OCI-LY7 (cell line): ENCODE measurements around the gene KLHL13. TPM values are rescaled to one million over a fixed set of nuclear protein-coding genes. Genes with fewer than 3 reads are reported as not detected.

ENCODE experiments used
- Bru-seq: library from RNA; stranded (reverse); fragments of 400-500 nt; gene quantifications from one replicate; lab custom pipeline; 2021; lab: Mats Ljungman, UMichigan
- BruChase-seq, 2 experiments: library from RNA; stranded (reverse); fragments of 400-500 nt; gene quantifications; one replicate each; lab custom pipeline; 2021; lab: Mats Ljungman, UMichigan
- BruUV-seq: library from RNA; stranded (reverse); fragments of 400-500 nt; replicated peaks from 2 replicates; lab custom pipeline; 2021; lab: Mats Ljungman, UMichigan
- CTCF ChIA-PET: fragments of 300-600 bp; sonication (Branson Sonifier 250); formaldehyde crosslinking; loops from one replicate; lab custom pipeline; 2022; ENCODE audit warnings: antibody characterized with exemption; ENCODE audit not compliant: unreplicated experiment; lab: Charles Lee
- POLR2A ChIA-PET: fragments of 300-600 bp; sonication (Branson Sonifier 250); formaldehyde crosslinking; loops from one replicate; lab custom pipeline; 2022; ENCODE audit warnings: antibody characterized with exemption; lab: Charles Lee
- DNase-seq: peaks from one replicate; pipeline ENCODE4 v3.0.0-alpha.2; 2015; ENCODE audit warnings: low spot score
- H2AFZ ChIP-seq: fragments of 200-600 bp; sonication (generic), shearing (Covaris generic); 2 replicates; pipeline ENCODE4 v1.6.1; 2014; ENCODE audit warnings: mild to moderate bottlenecking, antibody characterized with exemption, low read length, moderate library complexity
- H3K27ac ChIP-seq: fragments of 200-600 bp; sonication (generic); 2 replicates; pipeline ENCODE4 v1.5.1; 2014; ENCODE audit warnings: mixed run types, low read depth, mild to moderate bottlenecking, moderate library complexity, low read length, inconsistent platforms; ENCODE audit not compliant: poor library complexity, severe bottlenecking
- H3K36me3 ChIP-seq: fragments of 200-600 bp; sonication (generic); 2 replicates; pipeline ENCODE4 v1.6.1; 2014; ENCODE audit warnings: mild to moderate bottlenecking, antibody characterized with exemption, low read length, moderate library complexity, mixed read lengths; ENCODE audit not compliant: insufficient read depth
- H3K4me1 ChIP-seq: fragments of 200-600 bp; sonication (generic); 2 replicates; pipeline ENCODE4 v1.5.1; 2014; ENCODE audit warnings: mild to moderate bottlenecking, low read length; ENCODE audit not compliant: insufficient read depth, poor library complexity, severe bottlenecking
- H3K4me2 ChIP-seq: fragments of 200-600 bp; sonication (generic); 2 replicates; pipeline ENCODE4 v1.6.1; 2014; ENCODE audit warnings: mild to moderate bottlenecking, low read length
- H3K4me3 ChIP-seq: fragments of 200-600 bp; sonication (generic); 2 replicates; pipeline ENCODE4 v1.5.1; 2014; ENCODE audit warnings: mild to moderate bottlenecking, low read depth, low read length; ENCODE audit not compliant: poor library complexity, severe bottlenecking
- H3K79me2 ChIP-seq: fragments of 200-600 bp; sonication (generic); 2 replicates; pipeline ENCODE4 v1.6.1; 2016; ENCODE audit warnings: low read depth, mild to moderate bottlenecking, low read length, moderate library complexity, mixed read lengths; ENCODE audit not compliant: insufficient read depth
- H3K9me2 ChIP-seq: fragments of 200-600 bp; sonication (generic); 2 replicates; pipeline ENCODE4 v1.6.1; 2016; ENCODE audit warnings: mild to moderate bottlenecking, low read length, mixed read lengths; ENCODE audit not compliant: insufficient read depth
- H3K9me3 ChIP-seq: fragments of 200-600 bp; sonication (generic); 2 replicates; pipeline ENCODE4 v1.6.1; 2014; ENCODE audit warnings: mild to moderate bottlenecking, mixed run types, low read length, mixed read lengths
- H4K20me1 ChIP-seq: fragments of 200-600 bp; sonication (generic); 2 replicates; pipeline ENCODE4 v1.6.1; 2014; ENCODE audit warnings: mild to moderate bottlenecking, antibody characterized with exemption, low read length, moderate library complexity, mixed read lengths; ENCODE audit not compliant: insufficient read depth
- CTCF ChIP-seq: fragments of 200-600 bp; sonication (generic); conservative IDR thresholded peaks from 2 replicates; pipeline ENCODE4 v1.5.1; 2014; ENCODE audit warnings: mild to moderate bottlenecking, antibody characterized with exemption, low read length, moderate library complexity, mixed read lengths
- EZH2phosphoT487 ChIP-seq: fragments of 200-600 bp; sonication (generic); IDR thresholded peaks from 2 replicates; pipeline ENCODE4 v1.6.1; 2018; ENCODE audit warnings: low read depth, borderline replicate concordance, mild to moderate bottlenecking, mixed run types, antibody characterized with exemption, low read length, moderate library complexity, mixed read lengths
- intact Hi-C: fragments of 100-400 bp; cut with micrococcal nuclease; formaldehyde crosslinking; loops from one replicate; pipeline ENCODE4 v1.10.0; 2022; ENCODE audit not compliant: unreplicated experiment
- long read RNA-seq: library from polyadenylated mRNA; stranded (forward); transcript quantifications from one replicate; pipeline ENCODE4 v2.0.0, GENCODE V29; 2022
- total RNA-seq, 2 experiments: library from RNA; depleted of rRNA in 1 of 2; stranded (reverse); fragments of >200 nt in 1 of 2; shearing (Covaris generic) in 1 of 2; gene quantifications; 2 replicates each; pipeline ENCODE4 v1.2.3, GENCODE V29; 2014 to 2022

KLHL13 gene
- total RNA-seq (2014; rRNA removed; shearing (Covaris generic)) (not detected in 2 replicates), total RNA-seq (2022) (not detected in 2 replicates), Bru-seq, nascent RNA (percentile 5 among the genes with signal in this experiment), BruChase-seq, experiment 1, labeled RNA remaining after a 6-hour chase (percentile 9 among the genes with signal in this experiment), BruChase-seq, experiment 2, labeled RNA remaining after a 2-hour chase (percentile 6 among the genes with signal in this experiment)
- long read RNA-seq = 0 reads

- CTCF ChIA-PET = no interaction called here
- H3K79me2 ChIP-seq = no peaks in the 10 kb centered on the region
- no peak within 1 kb of the TSS for H2AFZ ChIP-seq
- intact Hi-C loops = no loop called here
- no peak within 1 kb of the TSS for H3K27ac ChIP-seq
- no peak within 1 kb of the TSS for H3K4me2 ChIP-seq
- BruUV-seq = no TSS peak
- no peak within 1 kb of the TSS for H3K4me3 ChIP-seq
- no peaks in the 10 kb centered on the region for H4K20me1 ChIP-seq
- DNase-seq = no peak
- no peak for TF ChIP-seq EZH2phosphoT487
- TF ChIP-seq CTCF = no peak
- no peaks in the 10 kb centered on the region for H3K9me3 ChIP-seq
- H3K9me2 ChIP-seq = no peaks in the 10 kb centered on the region
- H3K4me1 ChIP-seq = no peaks in the 10 kb centered on the region
- no peaks in the 10 kb centered on the region for H3K36me3 ChIP-seq
- POLR2A ChIA-PET = no interaction called here
Measured at GRCh38 chrX:118116713-118117550, at the start of gene KLHL13. KLHL13 (minus strand) TSS chrX:118116810; CDS start chrX:118028473, 88,337 bp downstream.

- H2AFZ ChIP-seq = no peak overlapping the region
- H3K9me2 ChIP-seq = no peaks in the 10 kb centered on the region
- TF ChIP-seq EZH2phosphoT487 = no peak
- BruUV-seq = no TSS peak
- intact Hi-C loops = no loop called here
- H3K27ac ChIP-seq = no peak overlapping the region
- H3K4me3 ChIP-seq = no peak overlapping the region
- no peaks in the 10 kb centered on the region for H3K79me2 ChIP-seq
- no peak for DNase-seq
- ChIA-PET CTCF (no interaction called here), POLR2A (no interaction called here)
- no peaks in the 10 kb centered on the region for H4K20me1 ChIP-seq
- H3K36me3 ChIP-seq = no peaks in the 10 kb centered on the region
- H3K4me2 ChIP-seq = no peak overlapping the region
- H3K4me1 ChIP-seq = no peaks in the 10 kb centered on the region
- H3K9me3 ChIP-seq = no peaks in the 10 kb centered on the region
Measured at GRCh38 chrX:118164138-118164537, 47.5 kb upstream of the KLHL13 start.

- intact Hi-C loops = no loop called here
- no TSS peak for BruUV-seq
- no peak overlapping the region for H3K27ac ChIP-seq
- H3K36me3 ChIP-seq = no peaks in the 10 kb centered on the region
- no peak overlapping the region for H3K4me3 ChIP-seq
- TF ChIP-seq EZH2phosphoT487 = no peak
- no peak for TF ChIP-seq CTCF
- POLR2A ChIA-PET = no interaction called here
- no peaks in the 10 kb centered on the region for H3K9me2 ChIP-seq
- no peaks in the 10 kb centered on the region for H4K20me1 ChIP-seq
- no peaks in the 10 kb centered on the region for H3K9me3 ChIP-seq
- CTCF ChIA-PET = no interaction called here
- no peak overlapping the region for H3K4me2 ChIP-seq
- no peaks in the 10 kb centered on the region for H3K79me2 ChIP-seq
- no peak overlapping the region for H2AFZ ChIP-seq
- no peaks in the 10 kb centered on the region for H3K4me1 ChIP-seq
- no peak for DNase-seq
Measured at GRCh38 chrX:118156953-118157608, 40.5 kb upstream of the KLHL13 start.
